HG03520 (cell line): Measurements from ENCODE around the gene VSIG8.
"Not testable (repeated sequence)": the region's sequence is repeated elsewhere in the genome, so short reads cannot be mapped to it uniquely, and the experiment has no call there.

ENCODE experiments used
- ATAC-seq: cut with Tn5 transposase; IDR thresholded peaks from one replicate; pipeline ENCODE4 v1.9.1; 2021; ENCODE audit warnings: mild to moderate bottlenecking, moderate library complexity; ENCODE audit not compliant: unreplicated experiment

Gene VSIG8, protein sequence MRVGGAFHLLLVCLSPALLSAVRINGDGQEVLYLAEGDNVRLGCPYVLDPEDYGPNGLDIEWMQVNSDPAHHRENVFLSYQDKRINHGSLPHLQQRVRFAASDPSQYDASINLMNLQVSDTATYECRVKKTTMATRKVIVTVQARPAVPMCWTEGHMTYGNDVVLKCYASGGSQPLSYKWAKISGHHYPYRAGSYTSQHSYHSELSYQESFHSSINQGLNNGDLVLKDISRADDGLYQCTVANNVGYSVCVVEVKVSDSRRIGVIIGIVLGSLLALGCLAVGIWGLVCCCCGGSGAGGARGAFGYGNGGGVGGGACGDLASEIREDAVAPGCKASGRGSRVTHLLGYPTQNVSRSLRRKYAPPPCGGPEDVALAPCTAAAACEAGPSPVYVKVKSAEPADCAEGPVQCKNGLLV

DNA sequence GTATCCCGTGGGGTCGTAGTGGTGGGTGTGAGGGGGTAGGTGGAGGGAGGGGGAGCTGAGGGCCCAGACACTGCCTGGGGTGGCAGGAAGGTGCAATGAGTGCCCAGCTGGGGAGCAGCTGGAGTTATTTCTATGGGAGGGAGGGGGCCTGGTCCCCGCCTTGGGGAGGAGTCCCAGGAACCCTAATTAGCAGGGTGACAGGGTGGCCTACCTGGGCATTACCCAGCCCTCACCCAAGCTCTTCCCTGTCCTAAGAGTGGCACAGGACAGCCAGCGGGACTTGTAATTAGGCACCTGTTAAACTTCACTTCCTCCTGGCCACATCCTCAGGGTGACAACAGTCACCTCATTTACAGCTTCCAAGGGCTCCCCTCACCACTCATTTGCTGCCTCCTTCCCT, at the start of gene VSIG8:
TSS of gene VSIG8 (minus strand) at position 101 of the 400 bp plus-strand sequence. CDS start 136 bp downstream, outside the sequence.
- ATAC-seq, result no peak

DNA sequence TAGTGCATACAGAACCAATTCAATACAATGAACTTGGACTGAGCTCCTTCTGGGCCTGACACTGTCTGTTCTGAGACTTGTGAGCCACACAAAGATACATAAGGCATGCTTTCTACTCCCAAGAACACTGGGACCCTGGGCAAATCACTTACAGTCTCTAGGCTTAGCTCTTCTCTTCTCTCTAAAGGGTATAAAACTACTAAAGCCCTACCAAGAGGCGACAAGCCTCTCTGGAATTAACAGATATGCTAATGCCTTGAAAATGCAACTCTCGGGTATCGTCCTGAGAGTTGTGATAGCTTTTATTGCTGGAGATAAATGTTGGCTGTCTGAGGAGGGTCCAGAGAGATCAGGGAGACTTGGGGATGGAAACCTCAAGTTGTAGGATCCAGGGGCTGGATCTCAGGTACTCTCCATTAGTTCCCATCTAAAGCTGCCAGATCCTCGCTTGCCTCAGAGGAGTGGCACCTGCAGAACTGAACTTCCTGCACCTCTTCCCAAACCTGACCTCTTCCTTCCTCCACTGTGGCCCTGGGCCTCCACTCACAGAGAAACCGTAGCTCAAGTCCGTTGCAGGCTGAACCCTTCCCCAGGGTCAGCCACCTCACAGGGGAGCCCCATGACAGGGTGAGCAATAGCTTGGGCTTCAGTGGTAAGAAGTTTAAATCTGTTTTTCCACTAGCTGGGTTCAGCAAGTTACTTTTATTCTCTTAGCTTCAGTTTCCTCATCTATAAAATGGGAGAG, 49.0 kb upstream of the VSIG8 start:
- no peak for ATAC-seq

DNA sequence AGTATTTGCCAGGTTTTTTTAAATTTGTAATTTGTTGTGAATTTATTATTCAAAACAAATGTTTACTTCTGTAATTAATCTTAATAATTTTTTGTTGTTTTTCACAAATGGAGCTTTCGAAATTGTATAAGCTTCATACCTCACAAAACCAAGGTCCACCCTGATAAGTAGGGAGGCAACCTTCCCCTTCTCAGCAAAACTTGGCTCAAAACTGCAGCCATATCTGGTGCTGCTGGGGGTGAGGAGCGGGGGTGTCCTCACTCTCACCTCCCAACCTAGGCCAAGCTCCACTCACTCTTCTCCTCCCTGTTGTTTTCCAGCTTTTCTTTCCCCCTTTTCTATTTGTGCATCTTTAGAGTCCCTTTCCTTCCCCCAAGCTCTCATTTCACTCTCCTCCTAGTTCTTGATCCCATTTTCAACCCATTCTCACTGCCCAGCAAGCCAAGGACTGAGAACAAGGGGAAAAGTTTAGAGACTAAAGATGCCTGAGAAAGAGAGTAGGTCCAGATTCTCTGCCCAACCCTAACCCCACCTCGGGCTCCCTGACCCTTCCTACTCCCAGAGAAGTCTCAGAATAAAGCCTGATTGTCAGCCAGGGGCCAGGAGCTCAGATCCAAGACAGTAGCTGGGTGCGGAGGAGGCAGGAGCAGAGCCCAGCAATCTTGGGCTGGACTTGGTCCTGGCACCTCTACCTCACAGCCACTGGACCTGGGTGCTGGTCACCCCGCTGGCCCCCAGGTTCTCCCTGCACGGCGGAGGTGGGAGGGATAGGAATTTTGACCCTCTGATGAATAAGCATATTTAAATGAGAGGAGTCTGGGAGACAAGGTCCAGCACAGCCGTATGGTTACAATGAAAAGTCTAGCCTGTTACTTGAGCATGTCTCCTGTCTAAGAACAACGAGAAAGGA, 45.8 kb upstream of the VSIG8 start:
- no peak for ATAC-seq

DNA sequence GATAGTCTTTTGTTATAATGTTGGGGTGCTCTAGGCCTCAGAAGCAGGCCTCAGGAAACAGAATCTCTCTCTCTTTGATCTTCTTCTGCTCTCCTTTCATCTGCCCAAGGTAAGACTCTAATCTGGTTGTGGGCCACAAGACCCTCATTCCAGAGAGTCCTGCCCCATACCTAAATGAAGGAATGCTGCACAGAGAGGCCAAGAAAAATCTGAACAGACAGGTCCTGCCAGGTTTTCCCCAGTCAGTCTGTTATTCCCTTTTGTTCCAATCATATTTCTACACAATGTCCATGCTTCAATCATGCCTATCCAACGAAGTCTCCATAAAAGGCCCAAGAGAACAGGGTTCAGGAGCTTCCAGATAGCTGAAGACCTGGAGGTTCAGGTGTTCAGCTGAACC, 44.5 kb upstream of the VSIG8 start:
- no peak for ATAC-seq

DNA sequence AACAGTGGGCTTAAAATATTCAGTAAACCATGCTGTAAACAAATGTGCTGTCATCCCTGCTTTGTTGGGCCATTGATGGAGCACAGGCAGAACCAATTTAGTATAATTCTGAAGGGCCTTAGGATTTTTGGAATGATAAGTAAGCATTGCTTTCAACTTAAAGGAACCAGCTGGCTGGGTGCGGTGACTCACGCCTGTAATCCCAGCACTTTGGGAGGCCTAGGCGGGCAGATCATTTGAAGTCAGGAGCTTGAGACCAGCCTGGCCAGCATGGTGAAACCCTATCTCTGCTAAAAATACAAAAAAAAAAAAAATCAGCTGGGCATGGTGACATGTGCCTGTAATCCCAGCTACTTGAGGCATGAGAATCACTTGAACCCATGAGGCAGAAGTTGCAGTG, 41.6 kb upstream of the VSIG8 start:
- not testable (repeated sequence) for ATAC-seq

DNA sequence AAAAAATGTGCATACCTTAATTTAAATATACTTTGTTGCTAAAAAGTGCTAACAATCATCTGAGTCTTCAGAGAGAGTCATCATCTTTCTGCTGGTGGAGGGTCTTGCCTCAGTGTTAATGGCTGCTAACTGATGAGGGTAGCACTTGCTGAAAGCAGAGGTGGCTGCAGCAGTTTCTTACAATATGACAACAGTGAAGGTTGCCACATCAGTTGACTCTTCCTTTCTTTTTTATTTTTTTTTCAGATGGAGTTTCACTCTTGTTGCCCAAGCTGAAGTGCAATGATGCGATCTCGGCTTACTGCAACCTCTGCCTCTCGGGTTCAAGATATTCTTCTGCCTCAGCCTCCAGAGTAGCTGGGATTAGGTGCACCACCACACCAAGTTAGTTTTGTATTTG, 40.1 kb upstream of the VSIG8 start:
- no peak for ATAC-seq

DNA sequence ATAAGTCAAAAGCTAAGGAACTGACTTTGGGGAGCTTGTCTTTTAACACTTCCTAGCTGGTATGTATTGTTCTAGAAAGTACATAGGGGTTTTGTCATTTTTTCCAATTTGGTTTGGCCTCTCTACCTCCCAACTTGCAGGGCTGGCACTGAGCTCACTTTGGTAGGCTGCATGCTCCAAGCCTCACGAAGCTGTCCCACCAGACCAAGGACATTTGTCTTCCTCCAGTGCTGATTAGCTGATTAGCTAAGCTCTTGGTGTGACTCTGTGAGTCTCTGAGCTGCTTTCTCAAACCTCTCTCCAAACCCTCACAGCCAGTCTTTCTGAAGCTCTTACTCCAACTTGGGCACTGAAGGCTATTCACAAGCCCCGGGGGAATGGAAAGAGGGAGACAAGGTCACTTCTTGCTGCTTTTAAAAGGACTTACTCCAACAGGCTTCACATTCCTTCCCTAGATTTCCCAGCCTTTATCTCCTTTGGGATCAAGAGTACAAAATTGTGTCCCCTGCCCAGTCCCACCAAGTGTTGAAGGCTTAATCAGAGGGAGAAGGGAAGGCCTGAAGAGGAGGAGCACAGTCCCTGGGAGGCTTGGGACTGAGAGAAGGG, 38.4 kb upstream of the VSIG8 start:
- no peak for ATAC-seq

DNA sequence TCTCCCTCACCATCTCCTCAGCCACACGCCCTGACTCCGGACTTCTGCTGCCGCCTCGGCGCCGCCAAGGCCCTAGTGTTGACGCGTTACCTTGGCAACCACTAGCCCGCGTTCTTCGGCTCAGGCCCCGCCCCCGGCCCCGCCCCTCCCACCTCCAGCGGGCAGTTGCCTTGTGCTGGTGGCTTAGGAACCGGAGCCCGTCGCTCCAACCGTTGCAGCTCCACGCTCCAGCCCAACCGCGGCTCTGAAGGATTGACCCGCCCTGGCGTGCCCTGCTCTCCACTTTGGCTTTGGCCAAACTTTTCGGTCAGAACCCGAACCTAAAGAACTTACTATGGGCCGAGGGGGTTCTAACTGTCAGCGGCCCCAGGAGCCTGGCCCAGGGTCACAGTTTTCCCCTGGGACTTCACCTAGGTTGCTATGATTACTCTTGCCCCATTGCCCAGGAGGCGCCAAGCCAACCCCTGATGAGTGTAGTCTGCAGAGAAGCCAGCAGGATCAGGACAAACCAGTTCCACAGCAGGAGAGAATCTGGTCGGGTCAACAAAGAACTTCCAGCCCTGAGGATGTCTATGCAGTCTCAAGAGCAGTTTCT, 37.7 kb upstream of the VSIG8 start, which contains the start of gene CFAP45:
TSS of gene CFAP45 (minus strand) at position 80 of the 595 bp plus-strand sequence. CDS start at position 13, 67 bp downstream.
- no peak for ATAC-seq

DNA sequence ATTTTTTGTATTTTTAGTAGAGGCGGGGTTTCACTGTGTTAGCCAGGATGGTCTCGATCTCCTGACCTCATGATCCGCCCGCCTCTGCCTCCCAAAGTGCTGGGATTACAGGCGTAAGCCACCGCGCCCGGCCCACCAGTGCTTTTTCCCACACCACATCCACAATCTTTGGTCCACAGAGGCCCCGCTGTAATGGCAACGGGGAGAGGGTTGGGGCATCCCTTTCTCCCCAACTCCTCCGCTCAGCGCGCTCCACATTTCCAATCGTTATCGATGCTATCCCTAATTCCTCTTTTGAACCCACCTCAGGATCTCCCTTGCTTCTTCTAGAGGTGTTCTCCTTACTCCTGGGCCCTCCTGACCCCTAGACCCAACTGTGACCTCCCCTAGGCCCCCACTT, 37.2 kb upstream of the VSIG8 start:
- not testable (repeated sequence) for ATAC-seq

DNA sequence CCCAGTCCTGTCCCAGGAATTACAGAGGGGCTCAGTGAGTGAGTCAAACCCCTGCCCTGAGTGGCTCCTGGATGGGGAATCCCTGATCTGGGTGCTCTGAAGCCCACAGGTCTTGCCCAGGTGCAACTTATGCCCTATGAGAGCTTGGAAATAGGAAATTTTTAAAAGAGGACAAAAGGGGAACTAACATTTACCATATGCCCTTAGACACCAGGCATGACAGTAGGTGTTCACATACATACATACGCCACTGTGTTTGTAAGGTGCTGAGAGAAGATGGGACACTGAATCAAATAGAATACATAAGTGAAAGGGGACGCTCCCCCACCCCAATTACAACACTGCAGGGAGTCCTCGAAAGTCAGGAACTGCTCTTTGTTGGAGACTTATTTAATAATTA, 36.1 kb upstream of the VSIG8 start:
- no peak for ATAC-seq

DNA sequence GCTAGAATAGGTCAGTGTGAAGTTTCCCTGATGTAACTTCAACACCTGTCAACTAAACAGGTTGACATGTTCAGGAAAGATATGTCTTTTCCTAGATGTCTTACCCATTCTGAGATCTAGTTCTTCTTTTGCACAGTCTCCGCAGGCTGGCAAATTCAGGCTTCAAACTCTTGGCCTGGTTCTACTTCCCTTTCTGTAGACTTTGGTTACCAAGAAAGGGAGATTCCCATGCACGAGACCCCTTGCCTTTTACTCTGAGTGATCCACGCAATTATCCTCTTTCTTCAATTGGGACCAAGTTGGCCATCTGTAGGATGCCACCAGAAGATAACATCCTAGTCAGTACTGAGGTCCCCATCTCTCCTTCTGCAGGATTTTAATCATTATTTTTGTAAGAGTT, 35.5 kb upstream of the VSIG8 start:
- no peak for ATAC-seq

DNA sequence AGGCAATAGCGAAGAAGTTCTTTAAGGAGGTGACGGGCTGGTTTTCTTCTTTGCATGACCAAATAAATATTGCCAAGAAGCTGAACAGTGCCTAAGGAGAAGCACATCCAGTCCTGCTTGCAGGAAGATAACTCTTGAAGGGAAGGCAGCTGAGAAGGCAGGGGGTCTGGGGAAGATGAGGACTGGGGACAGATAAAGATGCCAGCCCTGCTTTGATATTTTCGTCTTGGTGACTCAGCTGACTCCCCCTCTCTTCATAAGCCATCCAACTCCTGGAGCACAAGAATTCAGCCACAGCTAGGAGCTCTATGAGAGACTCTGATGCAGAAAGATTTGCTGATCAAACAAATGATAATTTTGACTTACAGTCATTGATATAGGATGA, 34.1 kb upstream of the VSIG8 start:
- ATAC-seq, result no peak

DNA sequence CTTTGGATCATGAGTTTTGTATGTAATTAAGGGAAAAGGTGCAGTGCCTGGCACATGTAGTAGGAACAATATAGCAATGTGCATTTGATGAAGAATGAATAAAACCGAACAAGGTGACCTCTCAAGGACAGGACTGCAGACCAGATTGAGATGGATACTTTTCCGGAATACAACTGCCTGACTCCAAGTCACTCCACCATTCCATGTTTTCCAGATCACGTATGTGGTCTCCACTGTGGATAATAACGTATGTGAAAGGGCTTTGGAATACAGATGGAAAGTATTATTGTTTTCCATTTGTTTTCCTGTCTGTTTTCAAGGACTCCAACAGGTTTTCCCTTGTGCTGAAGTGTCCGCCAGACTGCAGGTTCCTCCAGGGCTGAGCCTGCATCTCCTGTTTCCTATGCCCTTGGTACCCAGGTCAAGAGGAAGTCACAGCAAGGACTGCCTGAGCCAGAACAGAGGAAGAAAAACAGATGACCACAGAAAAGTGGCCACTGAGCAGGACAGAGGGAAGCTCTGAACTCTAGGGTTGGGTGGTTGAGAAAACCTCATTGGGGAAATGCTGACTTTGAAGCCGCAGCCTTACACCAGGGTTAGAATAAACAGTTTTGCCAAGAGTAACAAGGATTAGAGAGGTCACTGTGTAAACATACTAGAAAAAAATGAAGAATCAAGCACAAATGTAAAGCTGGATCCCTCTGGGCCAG, 33.5 kb upstream of the VSIG8 start:
- no peak for ATAC-seq

DNA sequence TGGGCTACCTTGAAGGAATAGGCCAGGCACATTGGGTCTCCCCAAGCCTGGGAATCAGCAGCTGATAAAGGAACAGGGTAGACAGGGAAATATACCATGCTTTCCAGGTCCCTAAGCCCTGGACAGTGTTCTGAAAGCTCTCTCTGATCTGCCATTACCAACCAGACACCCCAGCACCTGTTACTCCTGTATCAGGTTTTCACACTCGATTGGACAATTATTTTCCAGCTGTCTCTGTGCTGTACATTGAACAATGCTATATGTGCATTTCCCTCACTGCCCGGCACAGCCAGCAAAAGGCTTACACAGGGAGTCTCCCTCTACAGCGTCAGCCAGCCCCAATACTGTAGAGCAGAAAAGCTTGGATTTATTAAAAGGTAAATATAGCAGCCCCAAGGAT, 32.8 kb upstream of the VSIG8 start:
- ATAC-seq, result no peak

DNA sequence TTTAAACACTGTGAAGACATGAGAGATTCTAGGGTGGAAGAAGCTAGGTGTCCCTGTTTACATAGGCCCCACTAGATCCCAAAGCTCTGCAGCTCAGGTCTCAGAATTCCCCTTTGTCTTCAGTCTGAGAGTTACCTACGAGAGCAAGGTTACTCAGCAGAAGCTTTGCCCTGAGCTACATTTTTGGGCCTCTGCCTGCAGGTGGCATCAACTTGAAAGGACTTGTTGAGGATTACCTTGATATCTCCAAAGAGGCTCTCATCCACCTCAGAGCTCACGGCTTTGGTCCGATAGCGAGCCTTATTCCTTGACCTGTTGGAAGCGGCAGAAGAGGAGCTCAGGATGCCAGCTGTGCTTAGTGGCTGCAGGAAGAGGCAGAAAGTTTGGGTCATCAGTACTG, 30.5 kb upstream of the VSIG8 start:
- ATAC-seq, result no peak

DNA sequence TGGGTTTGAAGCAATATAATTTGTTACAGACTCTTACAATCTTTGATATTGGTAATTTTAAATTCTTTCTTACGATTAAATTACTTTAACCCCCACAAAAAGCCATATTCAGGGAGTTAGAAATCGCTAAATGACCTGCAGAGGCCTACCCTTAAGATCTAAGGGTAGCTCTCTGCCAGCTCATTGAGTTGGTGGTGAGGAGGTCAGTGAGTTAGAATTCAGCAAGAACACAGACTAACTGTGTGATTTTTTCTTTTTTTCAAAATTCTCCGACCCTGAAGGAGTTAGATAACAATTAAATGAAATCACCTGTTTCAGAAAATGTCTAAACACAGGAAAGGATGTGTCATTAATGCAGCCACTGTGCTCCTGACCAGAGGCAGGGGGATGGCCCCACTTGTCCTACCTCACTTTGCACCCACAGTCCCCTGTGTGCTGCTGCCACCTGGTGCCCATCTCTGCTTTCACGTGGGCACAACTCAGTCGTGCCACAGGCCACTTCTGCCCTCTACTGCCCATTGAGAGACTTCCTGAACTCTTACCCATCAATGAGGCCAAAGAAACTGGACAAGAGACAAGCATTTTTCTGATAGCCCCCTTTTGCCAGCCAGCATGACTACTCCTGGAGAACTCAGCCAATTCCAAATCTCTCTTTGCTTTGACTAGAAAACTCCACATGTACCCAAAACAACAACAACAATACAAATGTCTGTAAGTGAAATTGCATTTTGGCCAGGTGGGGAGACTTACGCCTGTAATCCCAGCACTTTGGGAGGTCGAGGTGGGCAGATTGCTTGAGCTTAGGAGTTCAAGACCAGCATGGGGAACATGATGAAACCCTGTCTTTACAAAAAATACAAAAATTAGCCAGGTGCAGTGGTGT, 29.1 kb upstream of the VSIG8 start:
- ATAC-seq, result no peak

DNA sequence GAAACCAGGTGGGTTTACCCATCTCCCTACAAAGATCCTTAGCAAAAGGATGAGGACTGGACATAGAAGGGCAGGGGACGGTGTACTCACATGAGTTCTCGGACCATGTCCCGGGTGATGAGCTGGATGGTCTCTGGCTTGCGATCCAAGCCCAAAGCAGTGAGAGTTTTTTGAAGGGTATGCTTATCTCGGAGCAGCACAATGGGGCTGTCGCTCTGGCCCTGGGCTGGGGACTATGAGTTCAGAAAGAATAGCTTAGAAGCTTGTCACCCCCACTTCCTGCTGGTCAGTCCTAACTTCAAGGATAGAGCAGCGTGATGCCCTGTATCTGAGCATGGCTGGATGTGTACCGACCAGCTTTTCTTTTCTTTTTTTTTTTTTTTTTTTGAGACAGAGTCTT, 27.9 kb upstream of the VSIG8 start:
- ATAC-seq, result no peak

DNA sequence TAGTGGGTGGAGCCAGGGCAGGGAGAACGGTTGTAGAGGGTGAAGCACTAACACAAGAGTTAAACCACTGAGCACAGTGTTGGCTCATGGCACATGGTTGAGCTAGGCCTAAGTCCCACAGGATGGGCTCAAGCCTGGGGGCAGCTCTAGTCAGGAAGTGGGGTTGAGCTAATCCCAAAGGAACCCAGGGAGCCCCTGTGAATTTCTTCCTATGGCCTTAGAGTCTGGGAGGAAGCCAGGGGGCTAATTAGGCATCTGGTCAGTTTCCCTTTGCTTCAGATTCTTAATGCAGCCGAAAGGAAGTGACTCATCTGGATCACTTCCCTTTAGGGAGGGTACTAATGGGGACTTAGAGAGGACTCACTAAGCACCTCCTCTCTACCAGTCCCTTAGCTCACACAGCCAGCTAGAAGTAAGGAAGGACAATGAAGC, 27.4 kb upstream of the VSIG8 start:
- ATAC-seq, result peak; percentile 88

DNA sequence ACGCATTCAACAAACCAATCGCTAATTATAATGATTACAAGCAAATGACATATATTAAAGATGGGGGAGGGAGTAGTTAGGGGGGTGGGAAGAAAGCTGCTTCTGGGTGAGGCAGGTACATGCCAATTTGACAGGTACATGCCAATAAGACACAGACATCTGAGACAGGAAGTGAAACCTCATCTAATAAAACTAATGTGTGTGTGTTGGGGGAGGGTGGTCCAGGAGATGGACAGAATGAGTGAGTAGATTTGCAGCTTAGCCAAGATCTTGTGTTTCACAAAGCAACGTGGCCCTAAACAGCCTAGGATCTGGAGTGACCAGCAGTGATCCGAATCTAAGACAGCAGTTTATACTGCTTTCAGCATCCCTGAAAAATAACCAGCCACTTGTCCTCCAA, 26.7 kb upstream of the VSIG8 start:
- ATAC-seq, result no peak
